GM18868 (cell line): ENCODE results near the gene TBC1D1.
"Not testable (repeated sequence)": the region's sequence is repeated elsewhere in the genome, so short reads cannot be mapped to it uniquely, and the experiment has no call there.

Experiments
- ATAC-seq: cut with Tn5 transposase; IDR thresholded peaks from one replicate; pipeline ENCODE4 v1.9.1; 2021; ENCODE audit warnings: mild to moderate bottlenecking, moderate library complexity; ENCODE audit not compliant: unreplicated experiment

The TBC1D1 gene

DNA sequence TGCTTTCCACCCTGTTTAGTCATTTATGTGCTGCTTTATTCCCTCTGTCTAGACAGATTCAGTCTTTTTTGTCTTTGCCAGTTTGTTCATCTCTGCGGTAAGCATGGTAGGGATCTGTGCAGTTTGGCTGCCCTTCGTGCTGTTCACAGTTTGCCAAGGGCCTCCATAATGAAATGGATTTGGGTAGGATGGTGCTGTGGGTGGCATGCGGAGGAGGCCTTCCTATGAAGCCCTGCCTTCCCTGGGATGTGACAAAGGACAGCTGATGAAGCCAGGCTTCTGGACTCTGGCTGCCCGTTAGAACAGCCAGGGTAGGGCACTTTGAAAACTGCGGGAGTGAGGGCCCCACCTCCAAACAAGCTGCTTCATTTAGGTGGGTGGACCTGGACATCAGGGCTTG, 116.8 kb downstream of the TBC1D1 start:
- ATAC-seq: no peak

DNA sequence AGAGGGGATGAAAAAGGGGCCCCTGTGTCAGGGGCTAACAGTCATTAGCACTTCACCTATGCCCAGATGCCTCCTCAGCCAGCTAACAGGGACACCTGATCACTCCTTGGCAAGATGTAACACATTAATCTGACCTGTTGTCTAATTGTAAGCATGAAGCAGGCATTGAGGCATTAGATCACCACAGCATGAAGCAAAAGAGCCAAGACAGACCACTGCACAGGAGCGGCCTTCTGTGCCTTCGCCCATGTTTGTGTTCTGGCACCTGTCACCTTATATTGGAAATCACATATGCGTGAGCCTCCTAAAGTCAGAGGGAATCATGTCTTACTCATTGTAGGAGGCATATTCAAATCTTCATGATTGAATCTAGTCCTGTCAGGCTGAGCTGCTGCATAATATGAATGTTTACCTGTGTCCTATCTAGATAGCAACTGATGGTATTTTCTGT, 117.7 kb downstream of the TBC1D1 start:
- no peak for ATAC-seq

DNA sequence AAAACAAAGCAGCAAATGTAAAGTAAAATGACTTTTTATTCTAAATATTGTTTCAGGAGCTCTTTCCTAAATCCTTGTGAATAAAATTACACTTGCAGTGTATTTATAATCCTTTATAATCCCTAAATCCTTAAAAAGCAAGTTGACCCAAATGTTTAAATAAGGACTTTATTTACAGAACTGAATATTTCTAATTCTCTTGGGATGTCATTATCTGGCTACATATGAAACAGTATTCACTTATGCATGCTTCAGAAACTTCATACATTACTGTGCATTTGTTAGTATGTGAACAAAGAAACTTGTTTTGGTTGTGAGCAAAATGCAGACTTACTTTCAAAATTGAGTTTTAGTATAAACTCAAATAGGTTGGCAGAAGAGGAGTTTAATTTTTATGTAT, 118.5 kb downstream of the TBC1D1 start:
- no peak for ATAC-seq

DNA sequence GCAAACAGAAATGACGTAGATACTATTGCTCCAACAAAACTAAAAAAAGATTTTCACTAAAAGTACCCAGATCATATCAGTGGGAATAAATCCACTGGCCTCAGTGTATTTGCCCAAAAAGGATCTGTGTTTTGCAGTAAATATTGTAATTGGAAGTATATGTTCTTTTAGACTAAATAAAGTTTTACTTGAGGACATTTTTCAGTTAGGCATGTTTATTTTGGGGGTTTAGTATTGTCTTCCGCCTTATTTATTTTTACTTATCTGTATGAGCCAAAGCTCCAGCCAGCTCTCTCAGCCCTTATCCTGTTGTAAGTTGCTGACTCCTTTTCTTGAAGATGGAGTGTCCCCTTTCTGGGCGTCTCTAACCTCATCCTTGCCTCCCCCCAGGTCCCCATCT, 119.1 kb downstream of the TBC1D1 start:
- no peak for ATAC-seq

DNA sequence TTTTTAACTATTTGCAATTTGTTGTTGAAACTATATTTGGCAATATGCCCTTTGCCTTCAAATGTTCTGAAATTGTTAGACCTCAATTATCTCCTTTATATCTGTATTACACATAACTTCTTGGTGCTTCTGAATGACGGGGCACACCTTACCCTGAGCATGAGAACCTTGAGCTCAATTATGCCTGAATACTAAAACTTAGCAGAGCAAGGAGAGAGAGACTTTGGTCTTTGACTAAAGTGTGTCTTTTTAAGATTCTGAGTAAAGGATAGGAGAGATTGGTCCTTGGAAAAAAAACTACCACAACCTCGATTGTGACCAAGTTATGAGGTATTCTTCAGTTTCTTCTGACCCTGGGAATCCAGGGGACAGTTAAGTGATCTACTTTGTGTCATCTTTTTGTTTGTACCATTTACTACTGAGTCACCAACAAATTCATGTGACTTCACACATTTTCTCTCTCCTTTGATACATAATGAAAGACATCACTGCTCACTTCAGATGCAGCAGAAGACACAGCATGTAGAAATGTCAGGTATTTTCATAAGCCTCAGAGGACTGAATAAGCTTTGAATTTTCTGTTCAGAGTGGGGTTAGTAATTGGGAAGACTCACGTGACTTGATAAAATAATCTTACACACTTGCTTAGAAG, 120.8 kb downstream of the TBC1D1 start:
- ATAC-seq: no peak

DNA sequence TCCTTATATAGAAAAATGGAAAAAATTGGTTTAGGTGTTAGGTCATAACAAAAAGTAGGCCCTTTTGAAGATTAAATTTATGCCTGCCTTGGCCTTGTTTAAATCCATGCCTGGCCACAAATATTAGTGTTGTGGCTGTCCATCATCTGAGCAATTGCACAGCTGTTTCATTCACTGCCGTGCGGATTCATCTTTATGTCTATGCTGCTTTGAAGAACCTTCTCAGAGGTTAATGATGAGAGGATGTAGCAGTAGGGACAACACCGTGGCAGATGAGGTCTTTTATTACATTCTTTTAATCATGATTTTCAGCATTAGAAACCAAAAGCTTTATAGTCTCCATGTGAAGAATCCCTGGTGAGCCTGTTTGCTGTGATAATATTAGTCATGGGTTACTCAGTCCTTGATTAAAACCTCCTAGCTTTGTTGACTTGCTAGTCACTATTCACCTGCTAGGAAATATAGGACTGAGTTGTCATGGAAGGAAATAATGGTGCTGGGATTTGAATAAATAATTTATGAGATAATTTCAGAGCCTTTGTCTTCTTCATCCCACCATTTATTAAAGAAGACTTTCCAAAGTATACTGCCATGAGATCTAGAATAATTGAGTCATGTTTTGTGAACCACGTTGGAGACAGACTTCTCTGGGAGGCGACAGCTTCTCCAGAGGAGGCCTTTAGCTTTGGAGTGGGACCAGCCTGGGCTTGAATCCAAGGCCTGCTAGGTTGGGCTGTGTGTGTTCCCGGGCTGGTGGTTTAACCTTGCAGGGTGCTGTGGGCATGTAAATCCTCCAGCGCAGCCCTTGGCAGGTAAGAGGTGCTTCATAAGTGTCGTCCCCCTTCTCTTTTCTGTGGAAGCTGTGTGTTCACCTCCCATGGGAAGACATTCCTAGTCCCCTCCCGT, 122.8 kb downstream of the TBC1D1 start:
- no peak for ATAC-seq

DNA sequence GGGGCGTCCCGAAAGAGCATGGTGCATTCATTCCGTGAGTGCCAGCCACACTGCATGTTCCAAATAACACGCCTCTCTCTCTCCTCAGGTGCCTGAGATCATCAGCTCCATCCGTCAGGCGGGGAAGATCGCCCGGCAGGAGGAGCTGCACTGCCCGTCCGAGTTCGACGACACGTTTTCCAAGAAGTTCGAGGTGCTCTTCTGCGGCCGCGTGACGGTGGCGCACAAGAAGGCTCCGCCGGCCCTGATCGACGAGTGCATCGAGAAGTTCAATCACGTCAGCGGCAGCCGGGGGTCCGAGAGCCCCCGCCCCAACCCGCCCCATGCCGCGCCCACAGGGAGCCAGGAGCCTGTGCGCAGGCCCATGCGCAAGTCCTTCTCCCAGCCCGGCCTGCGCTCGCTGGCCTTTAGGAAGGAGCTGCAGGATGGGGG, 123.6 kb downstream of the TBC1D1 start:
- no peak for ATAC-seq

DNA sequence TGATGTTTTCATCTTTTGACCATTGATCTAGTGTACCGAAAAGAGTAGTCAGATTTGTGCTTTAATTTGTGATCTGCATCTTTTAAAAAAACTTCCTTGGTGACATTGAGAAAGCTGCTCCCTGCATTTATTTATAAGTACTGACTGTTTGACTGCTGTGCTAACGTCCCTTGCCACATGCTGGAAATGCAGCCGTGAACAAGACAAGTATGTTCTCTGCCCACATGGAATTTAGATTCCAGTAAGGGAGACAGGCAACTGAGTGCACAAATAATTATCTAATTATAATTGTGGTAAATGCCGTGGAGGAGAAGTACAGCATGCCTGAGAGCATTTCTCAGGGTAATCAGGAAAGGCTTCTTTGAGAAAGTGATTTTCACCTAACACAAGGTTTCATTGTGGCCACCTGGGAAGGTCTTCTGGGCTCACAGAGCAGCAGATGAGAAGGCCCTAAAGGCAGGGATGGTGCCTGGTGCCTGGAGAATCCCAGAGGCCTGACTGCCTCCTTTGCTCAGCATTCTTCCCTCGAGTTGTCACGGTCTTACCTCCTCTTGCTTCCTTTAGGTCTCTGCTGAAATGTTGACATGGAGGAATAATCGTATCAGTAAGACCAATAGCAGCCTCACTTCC, 125.1 kb downstream of the TBC1D1 start:
- ATAC-seq: no peak

DNA sequence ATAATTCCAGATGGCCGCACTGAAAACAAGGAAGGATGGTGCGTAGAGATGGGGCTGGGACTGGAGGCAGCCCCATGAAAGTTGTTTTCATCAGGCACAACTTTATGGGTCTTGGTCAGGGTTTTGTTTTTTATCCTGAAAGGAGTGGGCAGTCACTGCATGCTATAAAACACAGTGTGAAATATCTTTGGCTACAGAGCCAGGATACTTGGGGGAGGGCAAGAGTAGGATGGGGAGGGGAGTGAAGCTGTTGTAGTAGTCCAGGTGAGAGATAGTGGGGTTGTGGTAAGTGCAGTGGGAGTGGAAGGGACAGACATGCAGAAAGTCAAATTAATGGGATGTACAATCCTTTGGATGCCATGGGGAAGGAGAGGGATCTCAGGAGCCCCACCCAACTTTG, 125.8 kb downstream of the TBC1D1 start:
- ATAC-seq: no peak

DNA sequence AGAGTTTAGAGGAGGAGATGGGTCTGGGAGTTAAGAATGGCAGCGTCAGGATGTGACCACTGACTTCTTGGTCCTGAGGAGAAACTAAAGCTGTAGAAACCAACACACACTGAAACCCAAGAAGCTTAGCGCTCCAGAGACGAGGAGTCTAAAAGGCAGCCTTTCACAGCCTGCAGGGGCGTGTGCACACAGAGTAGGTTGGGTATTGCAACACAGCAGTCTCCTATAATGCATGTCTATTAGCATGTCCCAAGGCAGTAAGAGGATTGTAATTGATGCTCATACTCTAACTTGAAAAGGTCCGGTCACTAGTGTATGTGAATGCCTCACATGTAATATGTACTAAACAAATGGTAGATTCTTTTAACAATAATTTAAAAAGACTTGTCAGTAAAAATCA, 126.7 kb downstream of the TBC1D1 start:
- no peak for ATAC-seq

DNA sequence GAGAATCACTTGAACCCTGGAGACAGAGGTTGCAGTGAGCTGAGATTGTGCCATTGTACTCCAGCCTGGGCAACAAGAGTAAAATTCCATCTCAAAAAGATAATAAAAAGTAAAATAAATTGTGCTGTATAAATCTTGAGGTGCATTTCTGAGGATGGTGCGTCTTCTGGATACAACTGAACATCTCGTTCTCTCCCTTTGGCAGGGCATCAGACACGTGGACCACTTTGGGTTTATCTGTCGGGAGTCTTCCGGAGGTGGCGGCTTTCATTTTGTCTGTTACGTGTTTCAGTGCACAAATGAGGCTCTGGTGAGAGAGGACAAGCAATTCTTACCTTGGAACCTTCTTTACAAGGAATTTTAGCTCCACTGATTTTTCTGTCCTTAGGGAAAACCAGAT, 129.5 kb downstream of the TBC1D1 start:
- no peak for ATAC-seq

DNA sequence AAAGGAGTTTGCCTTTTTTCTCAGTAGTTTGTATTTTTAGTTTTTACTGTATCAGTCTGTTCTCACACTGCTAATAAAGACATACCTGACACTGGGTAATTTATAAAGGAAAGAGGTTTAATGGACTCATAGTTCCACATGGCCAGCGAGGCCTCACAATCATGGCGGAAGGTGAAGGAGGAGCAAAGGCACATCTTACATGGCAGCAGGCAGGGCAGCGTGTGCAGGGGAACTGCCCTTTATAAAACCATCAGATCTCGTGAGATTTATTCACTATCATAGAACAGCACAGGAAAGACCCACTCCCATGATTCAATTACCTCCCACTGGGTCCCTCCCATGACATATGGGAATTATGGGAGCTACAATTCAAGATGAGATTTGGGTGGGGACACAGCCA, 130.1 kb downstream of the TBC1D1 start:
- ATAC-seq: not testable (repeated sequence)

DNA sequence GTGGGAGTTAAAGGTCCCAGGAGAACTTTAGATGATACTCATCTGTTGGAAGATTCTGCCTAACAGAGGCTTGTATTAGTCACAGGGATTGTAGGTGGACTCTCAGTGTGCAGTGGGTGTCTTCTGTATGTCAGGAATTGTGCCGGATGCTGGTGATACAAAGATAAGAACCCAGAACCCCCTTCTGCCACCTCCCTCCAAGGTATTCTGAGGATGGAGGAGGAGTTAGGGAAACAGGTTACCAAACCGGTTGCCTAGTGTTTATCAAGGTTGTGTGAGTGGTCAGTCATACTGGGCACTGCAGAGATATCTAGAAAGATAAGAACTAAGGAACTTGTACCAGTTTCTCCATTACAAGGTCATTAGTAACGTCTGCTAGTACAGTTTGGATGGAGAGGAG, 130.9 kb downstream of the TBC1D1 start:
- no peak for ATAC-seq

DNA sequence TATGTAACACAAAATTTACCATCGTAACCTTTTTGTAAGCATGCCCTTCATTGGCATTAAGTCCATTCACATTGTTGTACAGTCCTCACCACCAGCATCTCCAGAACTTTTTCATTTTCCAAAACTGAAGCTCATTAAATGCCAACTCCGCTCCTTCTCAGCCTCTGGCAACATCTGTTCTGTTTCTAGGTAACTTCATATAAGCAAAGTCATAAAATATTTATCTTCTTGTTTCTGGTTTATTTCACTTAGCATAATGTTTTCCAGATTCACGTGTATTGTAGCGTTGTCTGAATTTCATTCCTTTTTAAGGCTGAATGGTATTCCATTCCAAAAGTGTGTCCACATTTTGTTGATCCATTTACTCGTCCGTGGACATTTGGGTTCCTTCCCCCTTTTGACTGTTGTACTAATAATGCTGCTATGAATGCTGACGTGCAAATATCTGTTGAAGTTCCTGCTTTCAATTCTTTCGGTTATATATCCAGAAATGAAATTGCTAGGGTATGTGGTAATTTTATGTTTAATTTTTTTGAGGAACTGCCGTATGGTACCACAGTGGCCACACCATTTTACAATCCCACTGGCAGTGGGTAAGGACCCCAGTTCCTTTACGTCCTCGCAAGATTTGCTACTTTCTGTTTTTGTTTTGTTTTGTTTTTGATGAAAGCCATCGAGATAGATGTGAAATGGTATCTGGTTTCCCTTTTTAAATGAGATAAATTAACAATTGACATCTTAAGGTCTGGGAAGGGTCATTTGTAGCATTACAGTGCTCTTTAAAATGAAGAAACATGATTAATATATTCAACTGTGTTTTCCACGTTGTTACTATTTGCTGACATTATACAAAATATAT, 132.7 kb downstream of the TBC1D1 start:
- no peak for ATAC-seq

DNA sequence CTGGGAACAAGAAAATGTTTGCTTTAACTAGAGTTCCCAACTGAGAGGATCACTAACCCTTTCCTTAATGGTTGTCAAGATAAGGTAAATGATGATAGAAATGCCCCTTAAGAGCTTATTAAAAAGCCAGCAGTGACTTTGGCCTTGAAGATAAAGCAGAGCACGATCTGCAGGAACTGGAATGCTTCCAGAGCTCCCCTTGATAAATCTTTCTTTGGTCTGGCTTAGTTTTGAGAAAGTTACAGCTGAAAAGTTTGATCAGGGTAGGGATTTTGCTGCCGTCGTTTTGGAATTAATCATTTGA, 133.3 kb downstream of the TBC1D1 start:
- ATAC-seq: no peak

DNA sequence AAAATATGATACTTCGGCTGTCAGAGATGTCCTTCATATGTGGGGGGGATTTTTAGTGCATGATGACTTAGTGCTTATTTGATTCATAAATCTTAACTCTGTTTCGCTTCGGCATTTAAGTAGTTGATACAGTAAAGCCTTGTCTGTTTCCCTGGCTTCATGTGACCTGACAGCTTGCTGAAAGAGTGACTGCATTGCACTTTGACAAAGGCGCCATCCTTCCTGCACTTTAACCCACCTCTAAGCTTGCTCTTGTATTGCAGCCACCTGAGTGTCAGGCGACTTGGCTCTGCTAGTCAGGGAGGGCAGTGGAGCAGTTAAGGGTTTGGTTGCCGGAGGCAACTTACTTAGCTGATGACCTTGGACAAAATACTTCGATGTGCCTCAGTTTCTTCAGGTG, 134.8 kb downstream of the TBC1D1 start:
- ATAC-seq: no peak

DNA sequence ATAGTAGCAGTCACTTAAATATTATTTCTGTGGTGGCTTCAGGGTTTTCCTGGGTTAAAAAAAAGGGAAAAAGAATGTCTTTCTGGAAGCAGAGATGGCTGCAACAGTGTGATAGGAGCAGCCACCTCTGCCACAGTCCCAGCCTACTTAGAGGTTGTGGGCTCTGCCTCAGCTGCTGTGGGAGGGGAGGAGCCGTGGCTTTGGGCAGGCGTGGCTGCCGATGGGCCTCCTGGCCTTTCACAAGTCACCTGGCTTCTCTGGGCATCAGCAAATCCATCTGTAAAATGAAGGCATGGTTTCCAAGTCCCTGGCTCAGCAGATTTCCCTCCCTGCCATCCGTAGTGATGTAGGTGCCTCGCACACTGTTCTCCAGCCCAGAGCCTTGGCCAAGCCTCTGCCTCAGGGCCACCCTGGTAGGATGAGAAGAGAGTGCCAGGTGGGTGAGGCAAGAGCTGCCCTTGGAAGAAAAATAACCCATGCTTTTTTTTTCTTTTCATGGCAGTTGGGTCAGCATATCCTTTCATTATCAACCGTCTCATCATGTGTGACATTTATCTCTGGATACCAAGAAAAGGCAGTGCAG, 135.4 kb downstream of the TBC1D1 start:
- no peak for ATAC-seq

DNA sequence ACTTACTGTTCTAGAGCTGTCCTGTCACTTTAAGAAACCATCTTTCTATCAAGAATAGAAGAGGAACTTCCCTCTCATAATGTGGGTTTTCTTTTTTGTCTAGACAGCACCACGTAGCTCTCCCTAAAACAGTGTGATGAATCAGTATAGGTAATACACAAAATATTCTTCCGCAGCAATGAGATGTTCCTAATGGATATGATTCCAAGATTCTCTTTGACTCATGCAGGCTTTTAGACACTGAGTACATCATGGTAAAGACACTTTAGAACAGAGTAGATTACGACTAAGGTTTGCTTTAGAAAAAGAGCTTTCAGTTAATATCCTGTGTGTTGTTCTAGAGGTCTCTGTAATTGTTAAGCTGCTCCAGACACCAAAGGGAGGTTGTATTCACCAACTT, 139.1 kb downstream of the TBC1D1 start:
- ATAC-seq: no peak

DNA sequence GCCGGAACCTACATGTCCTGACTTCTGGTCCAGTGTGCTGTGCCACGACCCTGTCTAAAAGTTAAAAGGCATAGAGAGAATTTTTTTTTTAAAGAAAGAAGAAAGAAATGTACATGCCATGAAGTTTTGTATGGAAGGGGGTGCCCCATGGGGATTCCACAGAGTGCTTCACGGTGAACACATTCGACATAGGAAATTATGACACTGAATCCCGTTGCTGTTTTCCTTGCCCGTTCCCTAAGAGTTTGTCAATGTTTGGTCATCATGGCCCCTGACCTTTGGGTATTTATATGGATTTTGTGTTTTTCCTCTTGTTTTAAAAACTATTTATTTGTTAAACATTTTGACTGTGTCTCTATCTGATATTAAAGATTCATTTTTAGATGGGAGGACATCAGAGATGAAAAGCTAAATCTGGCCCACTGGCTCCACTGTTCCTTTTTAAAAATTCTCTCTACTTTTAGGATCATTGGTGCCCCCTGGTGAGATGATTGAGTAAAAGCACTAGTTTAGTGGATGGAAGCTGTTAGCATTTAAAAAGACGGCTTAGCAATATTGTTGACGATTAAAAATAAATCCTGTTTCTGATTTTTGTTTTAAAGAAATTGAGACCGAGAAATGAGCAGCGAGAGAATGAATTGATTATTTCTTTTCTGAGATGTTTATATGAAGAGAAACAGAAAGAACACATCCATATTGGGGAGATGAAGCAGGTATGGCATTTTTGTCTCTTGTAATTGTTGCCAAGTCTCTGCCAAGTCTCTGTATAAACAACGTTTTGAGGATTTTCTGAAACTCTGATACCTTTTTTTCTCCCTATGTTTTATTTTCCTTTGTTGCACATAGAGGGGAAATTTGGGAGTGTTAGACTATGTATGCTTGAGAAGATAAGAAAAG, 144.3 kb downstream of the TBC1D1 start:
- ATAC-seq: no peak

DNA sequence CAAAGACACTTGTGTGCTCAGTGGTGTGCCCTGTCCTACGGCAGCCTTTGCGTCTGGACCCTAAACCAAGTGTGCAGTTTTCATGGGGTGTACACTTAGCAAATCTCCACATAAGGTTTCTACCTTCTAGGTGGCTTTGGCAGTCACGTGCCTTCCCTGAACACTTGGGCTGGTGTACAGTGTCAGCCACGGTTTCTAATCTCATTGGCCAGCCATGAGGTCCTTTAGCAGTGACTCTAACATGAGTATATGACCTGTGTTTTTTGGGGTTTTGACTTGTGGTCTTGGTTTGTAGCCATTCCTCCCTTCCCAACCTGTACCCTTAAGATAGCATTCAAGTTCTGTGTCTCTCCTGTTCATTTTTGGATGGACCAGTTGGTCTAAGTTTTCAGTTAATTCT, 145.7 kb downstream of the TBC1D1 start:
- no peak for ATAC-seq
